HG03064 (cell line): ENCODE data around the gene RRP7A.
"Not testable (repeated sequence)": the region's sequence is repeated elsewhere in the genome, so short reads cannot be mapped to it uniquely, and the experiment has no call there.

Experiments used
- ATAC-seq: cut with Tn5 transposase; IDR thresholded peaks from one replicate; pipeline ENCODE4 v1.9.1; 2021; ENCODE audit warnings: low read depth; ENCODE audit not compliant: unreplicated experiment

The RRP7A gene, protein sequence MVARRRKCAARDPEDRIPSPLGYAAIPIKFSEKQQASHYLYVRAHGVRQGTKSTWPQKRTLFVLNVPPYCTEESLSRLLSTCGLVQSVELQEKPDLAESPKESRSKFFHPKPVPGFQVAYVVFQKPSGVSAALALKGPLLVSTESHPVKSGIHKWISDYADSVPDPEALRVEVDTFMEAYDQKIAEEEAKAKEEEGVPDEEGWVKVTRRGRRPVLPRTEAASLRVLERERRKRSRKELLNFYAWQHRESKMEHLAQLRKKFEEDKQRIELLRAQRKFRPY

DNA sequence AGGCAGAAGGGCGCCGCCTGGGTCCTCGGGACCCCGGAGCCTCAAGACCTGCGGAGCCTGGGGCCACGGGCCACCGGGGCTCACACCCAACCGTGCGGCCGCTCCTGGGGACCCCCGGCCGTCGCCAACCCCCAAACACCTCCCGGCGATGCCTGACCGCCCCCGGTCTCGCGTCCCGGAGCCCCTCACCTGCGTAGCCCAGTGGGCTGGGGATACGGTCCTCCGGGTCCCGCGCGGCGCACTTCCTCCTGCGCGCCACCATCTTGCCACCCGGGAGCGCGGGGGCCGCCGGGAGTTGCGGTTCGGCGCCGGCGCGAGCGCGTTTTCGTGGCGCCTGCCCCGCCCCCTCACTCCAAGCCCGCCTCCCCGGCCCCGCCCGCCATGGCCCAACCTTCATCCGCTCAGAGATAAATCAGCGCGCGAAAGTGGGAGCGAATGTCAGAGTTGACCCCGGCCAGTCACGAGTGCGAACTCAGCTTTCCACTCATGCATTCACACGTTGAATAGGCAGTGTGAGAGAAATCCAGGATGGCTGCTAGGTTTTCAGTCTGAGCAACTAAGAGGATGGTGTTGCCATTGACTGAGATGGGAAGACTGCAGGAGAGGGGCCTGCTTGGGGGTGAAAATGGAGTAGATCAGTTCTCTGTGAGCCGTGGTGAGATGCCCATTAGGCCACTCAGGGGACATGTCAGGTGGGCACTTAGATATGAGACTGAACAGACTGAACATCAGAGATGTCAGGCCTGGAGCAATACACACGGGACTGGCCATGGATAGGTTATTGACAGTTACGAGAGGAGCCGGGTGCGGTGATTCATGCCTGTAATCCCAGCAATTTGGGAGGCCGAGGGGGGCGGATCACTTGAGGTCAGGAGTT is at the start of gene RRP7A:
Gene RRP7A (minus strand): TSS at position 272 of the 877 bp plus-strand sequence. CDS start 10 bp downstream, at position 262.
- ATAC-seq = peak; percentile 53

GRCh38 chr22:42567950-42568349 is 48.4 kb upstream of the RRP7A start:
- not testable (repeated sequence) for ATAC-seq

GRCh38 chr22:42565956-42566355 is 46.4 kb upstream of the RRP7A start:
- ATAC-seq = no peak

GRCh38 chr22:42564699-42565098 is 45.1 kb upstream of the RRP7A start:
- ATAC-seq = no peak

- ATAC-seq = not testable (repeated sequence)
These were observed 44.3 kb upstream of the RRP7A start for GRCh38 chr22:42563943-42564342.

- ATAC-seq = no peak
These were observed 43.1 kb upstream of the RRP7A start for GRCh38 chr22:42562684-42563083.

DNA sequence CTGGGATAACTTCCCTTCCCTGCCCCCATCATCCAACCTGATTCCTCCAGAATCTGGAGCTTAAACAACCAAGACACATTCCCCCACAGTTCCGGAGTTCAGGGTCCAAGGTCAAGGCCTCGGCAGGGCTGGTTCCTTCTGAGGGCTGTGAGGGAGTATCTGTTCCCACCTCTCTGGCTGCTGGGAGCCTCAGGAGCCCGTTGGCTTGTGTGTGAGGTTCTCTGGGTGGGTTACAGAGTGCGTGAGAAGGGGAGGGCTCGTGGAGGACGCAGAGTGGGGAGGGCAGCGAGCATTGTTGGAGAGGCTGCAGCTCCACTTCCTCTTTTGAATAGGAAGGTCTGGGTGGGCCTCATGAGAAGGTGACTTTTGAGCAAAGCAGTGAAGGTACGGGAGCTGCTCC is 42.7 kb upstream of the RRP7A start:
- ATAC-seq = no peak

DNA sequence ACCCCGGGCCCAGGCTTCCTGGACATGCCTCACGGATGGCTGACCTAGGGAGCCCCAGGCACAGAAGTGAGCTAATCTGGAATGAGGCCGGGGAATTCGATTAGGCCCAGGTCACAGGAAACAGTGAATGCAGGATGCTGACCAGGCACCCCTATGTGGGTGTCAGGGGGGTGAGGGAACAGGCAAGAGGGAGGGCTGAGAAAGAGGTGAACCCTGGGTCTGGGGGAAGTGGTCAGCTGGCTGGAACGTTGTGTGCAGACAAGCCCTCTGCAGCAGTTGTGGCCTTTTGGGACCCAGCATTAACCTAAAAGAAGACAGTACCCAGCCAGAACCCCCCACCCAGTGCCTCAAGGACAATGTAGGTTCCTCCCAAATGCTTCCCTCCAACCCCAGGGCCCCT is 42.3 kb upstream of the RRP7A start:
- no peak for ATAC-seq

DNA sequence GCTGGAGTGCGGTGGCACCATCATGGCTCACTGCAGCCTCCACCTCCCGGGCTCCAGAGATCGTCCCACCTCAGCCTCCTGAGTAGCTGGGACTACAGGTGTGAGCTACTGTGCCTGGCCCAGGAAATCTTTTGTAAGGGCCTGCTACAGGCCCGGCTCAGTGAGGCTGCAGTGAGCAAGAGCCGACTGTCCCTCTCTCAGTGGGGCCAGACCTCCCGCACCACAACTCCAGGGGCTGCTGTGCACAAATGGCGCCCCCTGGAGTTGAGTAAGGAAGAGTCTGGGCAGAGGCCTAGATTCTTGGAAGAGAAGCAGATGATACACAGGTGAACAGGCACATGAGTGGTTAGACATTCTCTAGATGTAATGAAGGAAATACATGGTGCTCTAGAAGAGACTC is 41.2 kb upstream of the RRP7A start:
- no peak for ATAC-seq

DNA sequence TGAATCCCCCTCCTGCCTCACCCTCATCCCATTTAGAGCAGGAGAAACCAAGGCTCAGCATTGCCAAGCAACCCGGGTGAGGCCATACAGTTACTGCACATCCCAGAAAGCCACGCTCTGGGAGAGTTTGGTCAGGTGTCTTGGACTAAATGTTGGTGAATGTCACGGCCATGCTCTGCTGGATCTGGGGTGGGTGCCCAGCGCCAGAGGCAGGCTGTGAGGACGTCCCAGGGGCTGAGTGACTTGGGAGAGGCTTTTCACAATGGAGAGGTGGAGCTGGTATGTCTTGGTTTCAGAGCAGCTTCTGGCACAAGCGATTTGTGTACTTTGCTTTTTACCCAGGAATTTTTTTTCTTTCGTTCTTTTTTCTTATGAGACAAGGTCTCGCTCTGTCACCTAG is 40.8 kb upstream of the RRP7A start:
- no peak for ATAC-seq

DNA sequence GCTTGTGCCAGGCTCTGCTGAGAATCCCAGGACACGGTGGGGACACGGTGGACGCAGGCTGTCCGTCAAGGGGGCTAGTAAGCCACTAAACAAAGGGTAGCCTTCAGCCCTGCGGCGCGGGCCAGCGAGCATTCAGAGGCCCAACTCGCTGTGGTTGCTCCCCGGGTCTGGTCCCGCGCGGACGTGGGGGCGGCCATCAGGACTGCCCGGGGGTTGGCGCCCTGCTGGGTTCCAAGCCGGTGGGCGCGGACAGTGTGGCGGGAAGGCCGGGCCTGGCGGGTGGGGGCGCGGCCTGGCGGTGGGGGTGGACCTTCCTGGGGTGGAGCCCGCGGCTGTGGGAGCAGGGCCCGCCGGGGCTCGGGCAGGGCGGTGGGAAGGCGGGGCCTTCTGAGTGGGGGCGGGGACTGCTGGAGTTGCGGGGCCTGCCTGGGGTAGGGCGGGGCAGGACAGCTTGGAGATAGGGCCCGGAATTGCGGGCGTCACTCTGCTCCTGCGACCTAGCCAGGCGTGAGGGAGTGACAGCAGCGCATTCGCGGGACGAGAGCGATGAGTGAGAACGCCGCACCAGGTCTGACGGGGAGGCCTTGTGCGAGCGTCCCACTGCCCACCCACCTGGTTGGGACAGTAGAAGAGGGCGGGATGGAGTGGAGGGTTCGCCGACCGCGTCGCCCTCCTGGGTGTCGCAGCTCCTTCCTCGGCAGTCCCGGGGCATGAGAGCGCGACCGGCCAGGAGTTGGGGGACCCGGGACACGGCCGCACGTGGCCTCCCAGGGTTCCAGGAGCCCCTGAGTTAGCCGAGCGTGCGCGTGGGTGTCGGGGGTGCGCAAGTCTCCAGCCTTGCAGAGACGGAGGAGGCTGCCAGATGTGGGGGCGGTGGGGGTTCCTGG is 34.1 kb upstream of the RRP7A start, which contains the start of gene SERHL2:
Gene SERHL2 (plus strand): TSS at position 482 of the 887 bp plus-strand sequence. CDS start 65 bp downstream, at position 547.
- peak; percentile 53 for ATAC-seq

DNA sequence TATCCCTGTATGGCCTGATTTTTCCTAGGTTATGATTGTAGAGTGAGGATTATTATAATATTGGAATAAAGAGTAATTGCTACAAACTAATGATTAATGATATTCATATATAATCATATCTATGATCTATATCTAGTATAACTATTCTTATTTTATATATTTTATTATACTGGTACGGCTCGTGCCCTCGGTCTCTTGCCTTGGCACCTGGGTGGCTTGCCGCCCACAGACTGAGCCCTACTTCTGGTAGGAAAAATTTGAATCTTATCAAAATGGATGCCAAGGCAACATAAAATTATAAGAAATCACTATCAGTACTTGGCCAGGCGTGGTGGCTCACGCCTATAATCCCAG is 32.7 kb upstream of the RRP7A start:
- ATAC-seq = not testable (repeated sequence)

DNA sequence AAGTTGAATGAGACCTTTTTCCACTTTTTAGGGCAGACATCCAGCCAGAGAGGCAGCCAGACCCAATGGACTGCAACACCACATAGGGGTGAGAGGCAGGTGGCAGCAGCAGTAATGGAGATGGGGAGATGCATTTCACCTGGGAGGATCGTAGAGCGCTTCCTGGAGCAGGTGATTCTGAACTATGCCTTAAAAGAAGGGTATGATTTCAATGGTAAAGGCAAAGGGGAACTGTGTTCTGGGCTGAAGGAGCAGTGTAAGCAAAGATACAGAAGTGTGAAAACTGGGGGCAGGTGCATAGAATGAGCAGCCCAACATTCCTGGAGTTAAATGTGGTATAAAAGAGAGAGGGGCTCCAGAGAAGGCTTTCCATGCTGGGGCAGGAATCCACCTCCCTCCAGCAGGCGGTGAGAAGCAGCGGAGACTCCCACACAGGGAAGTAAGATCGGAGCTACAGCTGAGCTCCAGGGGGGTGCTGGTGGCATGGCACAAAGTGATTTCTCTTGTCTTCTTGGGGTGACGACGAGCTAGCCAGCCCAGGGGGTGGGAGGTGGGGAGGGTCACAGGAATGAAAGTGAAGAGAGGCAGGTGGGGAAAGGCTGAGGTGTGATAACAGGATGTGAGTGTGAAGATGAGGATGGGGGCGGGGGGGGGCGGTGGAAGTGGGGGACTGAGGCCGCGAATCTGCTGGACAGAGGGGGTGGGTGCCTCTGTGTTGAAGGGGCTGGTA is 29.9 kb upstream of the RRP7A start:
- ATAC-seq = no peak

GRCh38 chr22:42548597-42549330 is 29.2 kb upstream of the RRP7A start:
- no peak for ATAC-seq

GRCh38 chr22:42548126-42548525 is 28.5 kb upstream of the RRP7A start:
- not testable (repeated sequence) for ATAC-seq

DNA sequence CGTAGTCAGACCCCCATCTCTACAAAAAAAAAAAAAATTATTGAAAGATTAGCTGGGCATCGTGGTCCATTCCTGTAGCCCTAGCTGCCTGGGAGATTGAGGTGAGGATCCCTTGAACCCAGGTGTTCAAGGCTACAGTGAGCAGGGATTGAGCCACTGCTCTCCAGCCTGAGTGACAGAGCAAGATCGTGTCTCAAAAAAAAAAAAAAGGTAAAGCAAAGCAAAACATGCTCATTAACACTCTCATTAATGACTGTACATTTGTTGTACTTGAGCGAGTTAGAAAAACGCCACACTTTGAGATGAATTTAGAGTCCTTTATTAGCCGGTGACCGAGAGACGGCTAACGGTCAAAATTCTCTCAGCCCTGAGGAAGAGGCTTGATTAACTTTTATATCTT is 28.0 kb upstream of the RRP7A start:
- ATAC-seq = no peak

- no peak for ATAC-seq
These were observed 25.1 kb upstream of the RRP7A start for GRCh38 chr22:42544686-42545085.

GRCh38 chr22:42539236-42539771 is 19.7 kb upstream of the RRP7A start:
- not testable (repeated sequence) for ATAC-seq

DNA sequence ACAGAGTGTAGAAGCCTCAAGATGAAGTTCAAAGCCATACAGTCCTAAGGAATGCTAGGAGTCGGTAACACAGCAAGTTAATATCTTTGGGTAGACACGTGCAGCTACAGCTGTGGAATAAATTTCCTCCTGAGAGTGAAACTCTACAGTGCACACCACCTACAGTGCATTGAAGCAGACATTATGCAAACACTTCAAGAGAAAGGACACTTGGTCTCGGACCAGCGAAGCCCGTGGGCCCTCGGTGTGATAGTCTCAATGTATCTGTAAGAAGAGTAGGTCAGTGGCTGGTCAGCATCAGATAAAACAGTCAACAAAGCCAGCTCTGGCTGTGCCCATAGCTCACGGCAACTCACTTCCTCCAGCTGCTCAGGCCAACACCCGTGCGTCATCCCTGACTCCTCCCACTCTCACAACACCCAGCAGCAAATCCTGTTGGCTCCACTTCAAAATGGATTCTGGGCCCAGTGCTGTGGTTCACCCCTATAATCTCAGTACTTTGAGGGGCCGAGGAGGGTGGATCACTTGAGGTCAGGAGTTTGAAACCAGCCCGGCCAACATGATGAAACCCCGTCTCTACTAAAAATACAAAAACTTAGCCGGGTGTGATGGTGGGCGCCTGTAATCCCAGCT is 17.7 kb upstream of the RRP7A start:
- ATAC-seq = not testable (repeated sequence)
